ENCODE measurements around the gene OR6B1.

Gene OR6B1

GRCh38 chr7:144000020-144000419 is at the start of gene OR6B1:
Gene OR6B1, plus strand, starts transcription at chr7:144000320. Its CDS starts 3,677 bp downstream, at chr7:144003997.
- TF ChIP-seq CTCF (conservative IDR thresholded peaks at IDR 0.05): no peak
- H3K27ac ChIP-seq: no peak within 1 kb of the TSS

- no peak for TF ChIP-seq CTCF (conservative IDR thresholded peaks at IDR 0.05)
- H3K27ac ChIP-seq: no peak overlapping the region
Observed at GRCh38 chr7:143953421-143953820, 46.7 kb upstream of the OR6B1 start.

- TF ChIP-seq CTCF (conservative IDR thresholded peaks at IDR 0.05): no peak
- H3K27ac ChIP-seq: no peak overlapping the region
Observed at GRCh38 chr7:143954135-143954534, 46.0 kb upstream of the OR6B1 start.

- H3K27ac ChIP-seq: no peak within 1 kb of the TSS
- TF ChIP-seq CTCF (conservative IDR thresholded peaks at IDR 0.05): no peak
Observed at GRCh38 chr7:143954544-143954943, 45.6 kb upstream of the OR6B1 start, which contains the start of gene OR2F1. Gene OR2F1, plus strand, starts transcription at chr7:143954844. Its CDS starts 5,127 bp downstream, at chr7:143959971.

- TF ChIP-seq CTCF (conservative IDR thresholded peaks at IDR 0.05): no peak
- H3K27ac ChIP-seq: no peak overlapping the region
Observed at GRCh38 chr7:143958781-143959180, 41.3 kb upstream of the OR6B1 start.

- no peak overlapping the region for H3K27ac ChIP-seq
- TF ChIP-seq CTCF (conservative IDR thresholded peaks at IDR 0.05): no peak
Observed at GRCh38 chr7:143960813-143961610, 39.1 kb upstream of the OR6B1 start.

- no peak for TF ChIP-seq CTCF (conservative IDR thresholded peaks at IDR 0.05)
- no peak overlapping the region for H3K27ac ChIP-seq
Observed at GRCh38 chr7:143965280-143965679, 34.8 kb upstream of the OR6B1 start.
